ENCODE results near the gene ALDH4A1. TPM values are rescaled to one million over a fixed set of nuclear protein-coding genes. Genes with fewer than 3 reads are reported as not detected.

The ALDH4A1 gene
- total RNA-seq, 2 experiments from 2014 or later: 0.61 to 0.71 TPM

GRCh38 chr1:18861590-18861989 is 40.8 kb downstream of the ALDH4A1 start:
- peaks cover 0 to 6% of the 10 kb centered on the region in 2 experiments for H3K27me3 ChIP-seq (ENCODE audit: control insufficient read depth in 1 of 2, insufficient read depth in 2 of 2, low read length in 2 of 2)
- no peaks in the 10 kb centered on the region for H3K9me3 Mint-ChIP-seq
- no peak overlapping the region for H3K27ac ChIP-seq (ENCODE audit: low read depth in 1 of 2, low read length in 2 of 2)
- no peak for TF ChIP-seq CTCF (IDR thresholded peaks at IDR 0.05)
- H3K27ac Mint-ChIP-seq: no peak overlapping the region
- H3K4me1 Mint-ChIP-seq (ENCODE audit: low read depth): no peaks in the 10 kb centered on the region
- peaks cover 0 to 4% of the 10 kb centered on the region in 2 experiments for H3K9me3 ChIP-seq (ENCODE audit: control insufficient read depth in 1 of 2, insufficient read depth in 1 of 2, low read length in 2 of 2)
- no peaks in the 10 kb centered on the region for H3K4me1 ChIP-seq (ENCODE audit: insufficient read depth, low read length)
- no peak overlapping the region for H3K4me3 Mint-ChIP-seq
- ChIA-PET CTCF (no interaction called here), POLR2A (no interaction called here)
- no peaks in the 10 kb centered on the region for H3K36me3 ChIP-seq (ENCODE audit: insufficient read depth, low read length)
- H3K36me3 Mint-ChIP-seq (ENCODE audit: low read depth): no peaks in the 10 kb centered on the region
- H3K27me3 Mint-ChIP-seq: no peaks in the 10 kb centered on the region
- intact Hi-C loops (cut with DNase I, micrococcal nuclease): no loop called here
- H3K4me3 ChIP-seq (ENCODE audit: low read length): no peak overlapping the region
- no peak for DNase-seq
- ATAC-seq (ENCODE audit: poor library complexity): no peak

- ChIA-PET POLR2A (no interaction called here), CTCF (no interaction called here)
- no peak for TF ChIP-seq CTCF (IDR thresholded peaks at IDR 0.05)
- Mint-ChIP-seq H3K4me3 (no peak overlapping the region), H3K4me1 (ENCODE audit: low read depth) (no peaks in the 10 kb centered on the region), H3K27ac (no peak overlapping the region), H3K27me3 (peaks cover 5% of the 10 kb centered on the region), H3K36me3 (ENCODE audit: low read depth) (no peaks in the 10 kb centered on the region), H3K9me3 (no peaks in the 10 kb centered on the region)
- ATAC-seq (ENCODE audit: poor library complexity) (no peak), DNase-seq (no peak)
- H3K36me3 ChIP-seq (ENCODE audit: insufficient read depth, low read length): no peaks in the 10 kb centered on the region
- no peaks in the 10 kb centered on the region for H3K4me1 ChIP-seq (ENCODE audit: insufficient read depth, low read length)
- intact Hi-C loops (cut with DNase I, micrococcal nuclease): no loop called here
- H3K27me3 ChIP-seq (ENCODE audit: control insufficient read depth in 1 of 2, insufficient read depth in 2 of 2, low read length in 2 of 2): peaks cover 0 to 6% of the 10 kb centered on the region in 2 experiments
- H3K9me3 ChIP-seq (ENCODE audit: control insufficient read depth in 1 of 2, insufficient read depth in 1 of 2, low read length in 2 of 2): peaks cover 0 to 4% of the 10 kb centered on the region in 2 experiments
- H3K27ac ChIP-seq (ENCODE audit: low read depth in 1 of 2, low read length in 2 of 2): no peak overlapping the region
- H3K4me3 ChIP-seq (ENCODE audit: low read length): no peak overlapping the region
These were observed 41.3 kb downstream of the ALDH4A1 start for GRCh38 chr1:18861082-18861481.

GRCh38 chr1:18859560-18859959 is 42.8 kb downstream of the ALDH4A1 start, which contains the start of gene TAS1R2:
Gene TAS1R2, minus strand, starts transcription at chr1:18859660. Its CDS starts 0 bp downstream, at chr1:18859660.
- H3K36me3 Mint-ChIP-seq (ENCODE audit: low read depth): no peaks in the 10 kb centered on the region
- CTCF ChIA-PET: no interaction called here

More at GRCh38 chr1:18859560-18859959, 42.8 kb downstream of the ALDH4A1 start, which contains the start of gene TAS1R2:
- ATAC-seq (ENCODE audit: poor library complexity) (no peak), DNase-seq (no peak)
- H3K27ac Mint-ChIP-seq: no peak within 1 kb of the TSS
- no peaks in the 10 kb centered on the region for H3K9me3 Mint-ChIP-seq
- Histone ChIP-seq H3K9me3 (ENCODE audit: control insufficient read depth in 1 of 2, insufficient read depth in 1 of 2, low read length in 2 of 2) (peaks cover 0 to 8% of the 10 kb centered on the region in 2 experiments), H3K36me3 (ENCODE audit: insufficient read depth, low read length) (no peaks in the 10 kb centered on the region), H3K27ac (ENCODE audit: low read depth in 1 of 2, low read length in 2 of 2) (no peak within 1 kb of the TSS), H3K4me3 (ENCODE audit: low read length) (no peak within 1 kb of the TSS), H3K4me1 (ENCODE audit: insufficient read depth, low read length) (no peaks in the 10 kb centered on the region), H3K27me3 (ENCODE audit: control insufficient read depth in 1 of 2, insufficient read depth in 2 of 2, low read length in 2 of 2) (no peaks in the 10 kb centered on the region)
- H3K4me3 Mint-ChIP-seq: no peak within 1 kb of the TSS
- H3K4me1 Mint-ChIP-seq (ENCODE audit: low read depth): no peaks in the 10 kb centered on the region
- POLR2A ChIA-PET: no interaction called here
- intact Hi-C loops (cut with DNase I, micrococcal nuclease): no loop called here
- peaks cover 15% of the 10 kb centered on the region for H3K27me3 Mint-ChIP-seq
- no peak for TF ChIP-seq CTCF (IDR thresholded peaks at IDR 0.05)

Data from CD4-positive, alpha-beta T cell (primary cell).